Measurements from ENCODE around the gene CES1.
"Not testable (repeated sequence)": the region's sequence is repeated elsewhere in the genome, so short reads cannot be mapped to it uniquely, and the experiment has no call there.

Gene CES1

GRCh38 chr16:55782091-55782792, 50.7 kb downstream of the CES1 start:
- DNase-seq, result peak; percentile 13

- peak; percentile 45 for DNase-seq
Observed at GRCh38 chr16:55781456-55781855, 51.4 kb downstream of the CES1 start.

GRCh38 chr16:55780095-55780407, 52.8 kb downstream of the CES1 start:
- DNase-seq, result not testable (repeated sequence)

- DNase-seq, result peak; percentile 37
Observed at GRCh38 chr16:55779402-55780094, 53.3 kb downstream of the CES1 start.

- DNase-seq, result peak; percentile 23
Observed at GRCh38 chr16:55778757-55779156, 54.1 kb downstream of the CES1 start.

GRCh38 chr16:55775857-55776256, 57.0 kb downstream of the CES1 start:
- DNase-seq, result no peak

GRCh38 chr16:55773859-55774549, 58.9 kb downstream of the CES1 start:
- DNase-seq, result peak; percentile 63

GRCh38 chr16:55765161-55765560, 67.7 kb downstream of the CES1 start:
- DNase-seq, result peak; percentile 13

GRCh38 chr16:55760310-55761001, 72.4 kb downstream of the CES1 start:
- DNase-seq, result peak; percentile 72

GRCh38 chr16:55759965-55760309, 73.0 kb downstream of the CES1 start:
- not testable (repeated sequence) for DNase-seq

- peak; percentile 32 for DNase-seq
Observed at GRCh38 chr16:55757595-55758527, 75.0 kb downstream of the CES1 start.

- DNase-seq, result peak; percentile 41
Observed at GRCh38 chr16:55756963-55757362, 75.9 kb downstream of the CES1 start.

GRCh38 chr16:55754056-55754455, 78.8 kb downstream of the CES1 start:
- DNase-seq, result no peak

- DNase-seq, result not testable (repeated sequence)
Observed at GRCh38 chr16:55753145-55753631, 79.7 kb downstream of the CES1 start.

All from islet precursor cell (in vitro differentiated cells).